ENCODE results near the gene ANXA6.

DNA sequence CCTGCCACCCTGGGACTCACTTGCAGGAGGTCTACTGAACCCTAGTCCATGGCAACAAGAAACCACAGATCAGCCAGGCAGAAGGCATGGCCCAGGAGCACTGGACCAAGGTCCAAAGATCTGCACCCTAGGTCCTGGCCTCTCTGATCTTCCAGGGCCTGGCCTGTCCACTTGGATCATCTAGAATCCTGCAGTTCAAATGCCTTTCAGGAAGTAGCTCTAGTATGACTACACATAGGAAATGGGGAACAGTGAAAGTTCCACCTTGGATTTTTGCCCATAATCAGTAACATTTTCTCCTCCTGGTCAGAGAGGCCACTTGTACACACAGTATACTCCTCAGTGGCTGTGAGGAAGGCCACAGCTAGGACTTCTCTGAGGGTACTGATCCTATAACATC lies 11.5 kb downstream of the ANXA6 start:
- TF ChIP-seq, protein P1, sequence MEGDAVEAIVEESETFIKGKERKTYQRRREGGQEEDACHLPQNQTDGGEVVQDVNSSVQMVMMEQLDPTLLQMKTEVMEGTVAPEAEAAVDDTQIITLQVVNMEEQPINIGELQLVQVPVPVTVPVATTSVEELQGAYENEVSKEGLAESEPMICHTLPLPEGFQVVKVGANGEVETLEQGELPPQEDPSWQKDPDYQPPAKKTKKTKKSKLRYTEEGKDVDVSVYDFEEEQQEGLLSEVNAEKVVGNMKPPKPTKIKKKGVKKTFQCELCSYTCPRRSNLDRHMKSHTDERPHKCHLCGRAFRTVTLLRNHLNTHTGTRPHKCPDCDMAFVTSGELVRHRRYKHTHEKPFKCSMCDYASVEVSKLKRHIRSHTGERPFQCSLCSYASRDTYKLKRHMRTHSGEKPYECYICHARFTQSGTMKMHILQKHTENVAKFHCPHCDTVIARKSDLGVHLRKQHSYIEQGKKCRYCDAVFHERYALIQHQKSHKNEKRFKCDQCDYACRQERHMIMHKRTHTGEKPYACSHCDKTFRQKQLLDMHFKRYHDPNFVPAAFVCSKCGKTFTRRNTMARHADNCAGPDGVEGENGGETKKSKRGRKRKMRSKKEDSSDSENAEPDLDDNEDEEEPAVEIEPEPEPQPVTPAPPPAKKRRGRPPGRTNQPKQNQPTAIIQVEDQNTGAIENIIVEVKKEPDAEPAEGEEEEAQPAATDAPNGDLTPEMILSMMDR (IDR thresholded peaks at IDR 0.05; ENCODE audit: borderline replicate concordance, extremely low read depth, low read length, poor library complexity, severe bottlenecking), result no peak
- TF ChIP-seq EZH2 (IDR thresholded peaks at IDR 0.05; ENCODE audit: borderline replicate concordance, low read depth, low read length, severe bottlenecking), result no peak
